B cell (primary cell): ENCODE measurements around the gene EVA1A. TPM values are rescaled to one million over a fixed set of nuclear protein-coding genes. Genes with fewer than 3 reads are reported as not detected.

Experiments used
- ATAC-seq: fragments of 200-7000 bp; cut with Tn5 transposase; one replicate; pipeline ENCODE4 v1.10.0; 2021; ENCODE audit warnings: low read depth, mild to moderate bottlenecking, moderate number of reproducible peaks, moderate library complexity
- CTCF ChIA-PET: fragments of 350-600 bp; sonication (Branson Sonifier 250); formaldehyde crosslinking; loops from one replicate; lab custom pipeline; 2021; ENCODE audit warnings: antibody characterized with exemption, inconsistent platforms; lab: Charles Lee
- POLR2A ChIA-PET: fragments of 350-600 bp; sonication (Branson Sonifier 250); formaldehyde crosslinking; loops from one replicate; lab custom pipeline; 2021; ENCODE audit warnings: antibody characterized with exemption; lab: Charles Lee
- DNase-seq: peaks from one replicate; pipeline ENCODE4 v3.0.0; 2013
- H2AFZ ChIP-seq: 2 replicates; pipeline ENCODE4 v1.6.1; 2012; ENCODE audit warnings: mild to moderate bottlenecking, low read depth, low read length; ENCODE audit not compliant: insufficient read depth, poor library complexity, severe bottlenecking
- H3K27ac ChIP-seq, 2 donors: 1 replicate in 1 of 2; 2 replicates in 1 of 2; pipeline ENCODE4 v1.5.1; 2012 to 2013; ENCODE audit warnings: low read length in 2 of 2, mild to moderate bottlenecking in 2 of 2, moderate library complexity in 1 of 2
- H3K27me3 ChIP-seq, 4 experiments: fragments of 200-600 bp in 1 of 4; sonication (generic) in 1 of 4; replicated peaks in 1 of 4; 1 replicate in 2 of 4; 2 replicates in 2 of 4; pipeline versions ENCODE4 v1.6.1 to v1.7.0; 2013 to 2016; ENCODE audit warnings: low read length in 3 of 4, mild to moderate bottlenecking in 2 of 4, mixed read lengths in 1 of 4, moderate library complexity in 1 of 4; ENCODE audit not compliant: insufficient read depth in 4 of 4, control insufficient read depth in 3 of 4; ENCODE audit errors: control extremely low read depth in 1 of 4
- H3K36me3 ChIP-seq, 2 experiments: replicated peaks in 1 of 2; 1 replicate in 1 of 2; 2 replicates in 1 of 2; pipeline versions ENCODE4 v1.6.1 to v1.7.1; 2013; ENCODE audit warnings: low read length in 1 of 2; ENCODE audit not compliant: insufficient read depth in 2 of 2, control insufficient read depth in 1 of 2; ENCODE audit errors: control extremely low read depth in 1 of 2, extremely low read depth in 1 of 2
- H3K4me1 ChIP-seq, 2 donors: fragments of 200-600 bp in 1 of 2; sonication (generic) in 1 of 2; 1 replicate in 1 of 2; 2 replicates in 1 of 2; pipeline versions ENCODE4 v1.5.1 to v1.6.1; 2013 to 2017; ENCODE audit warnings: low read length in 2 of 2; ENCODE audit not compliant: control insufficient read depth in 2 of 2, insufficient read depth in 2 of 2
- H3K4me2 ChIP-seq: replicated peaks from 2 replicates; pipeline ENCODE3; 2012; ENCODE audit warnings: mild to moderate bottlenecking, low read depth, low read length; ENCODE audit not compliant: poor library complexity, severe bottlenecking
- H3K4me3 ChIP-seq, 5 experiments: fragments of 200-600 bp in 1 of 5; sonication (generic) in 1 of 5; 1 replicate in 3 of 5; 2 replicates in 2 of 5; pipeline versions ENCODE4 v1.5.1 to v1.7.0; 2011 to 2016; ENCODE audit warnings: low read length in 4 of 5, mild to moderate bottlenecking in 4 of 5, low read depth in 2 of 5, control low read depth in 1 of 5, moderate library complexity in 1 of 5; ENCODE audit not compliant: insufficient read depth in 1 of 5; ENCODE audit errors: control extremely low read depth in 1 of 5, extremely low read depth in 1 of 5
- H3K79me2 ChIP-seq: fragments of 200-600 bp; sonication (generic); one replicate; pipeline ENCODE4 v1.6.0; 2016; ENCODE audit warnings: low read length; ENCODE audit not compliant: control insufficient read depth, insufficient read depth
- H3K9ac ChIP-seq: fragments of 200-600 bp; sonication (generic); 2 replicates; pipeline ENCODE4 v1.6.1; 2017; ENCODE audit warnings: mild to moderate bottlenecking, low read length, moderate library complexity
- H3K9me3 ChIP-seq, 3 donors: one replicate each; pipeline versions ENCODE4 v1.6.1 to v1.7.1; 2013; ENCODE audit warnings: low read length in 2 of 3; ENCODE audit not compliant: control insufficient read depth in 2 of 3, insufficient read depth in 1 of 3; ENCODE audit errors: control extremely low read depth in 1 of 3
- H4K20me1 ChIP-seq: 2 replicates; pipeline ENCODE4 v1.6.0; 2012; ENCODE audit warnings: mild to moderate bottlenecking, low read length; ENCODE audit not compliant: insufficient read depth, control insufficient read depth, poor library complexity, severe bottlenecking
- H3K27ac Mint-ChIP-seq: one replicate; pipeline ENCODE4 v1.8.0; 2021; ENCODE audit warnings: mixed read lengths
- H3K27me3 Mint-ChIP-seq: one replicate; pipeline ENCODE4 v1.8.0; 2021; ENCODE audit warnings: mixed read lengths
- H3K4me1 Mint-ChIP-seq: one replicate; pipeline ENCODE4 v1.8.0; 2021; ENCODE audit warnings: mixed read lengths
- H3K4me3 Mint-ChIP-seq: one replicate; pipeline ENCODE4 v1.8.0; 2021; ENCODE audit warnings: mixed read lengths
- H3K9me3 Mint-ChIP-seq: one replicate; pipeline ENCODE4 v1.8.0; 2022; ENCODE audit warnings: mixed read lengths; ENCODE audit not compliant: insufficient read depth
- EZH2 ChIP-seq: IDR thresholded peaks from 2 replicates; pipeline ENCODE4 v1.6.1; 2012; ENCODE audit warnings: borderline replicate concordance, low read depth, mild to moderate bottlenecking, moderate library complexity, low read length; ENCODE audit not compliant: insufficient read depth, poor library complexity, severe bottlenecking
- WGBS: methylation state at CpG from one replicate; pipeline ENCODE4 v1.1.5; 2013; ENCODE audit warnings: missing lambda C conversion rate; ENCODE audit not compliant: insufficient coverage; 5-methylcytosine and 5-hydroxymethylcytosine counted together
- intact Hi-C: fragments of 100-400 bp; cut with micrococcal nuclease; formaldehyde crosslinking; loops from one replicate; pipeline ENCODE4 v1.10.0; 2022
- polyA plus RNA-seq: library from polyadenylated mRNA; depleted of rRNA; stranded (reverse); fragments of >200 nt; gene quantifications from 2 replicates; pipeline ENCODE4 v1.2.3, GENCODE V29; 2012
- total RNA-seq, 2 donors: library from RNA; stranded (reverse); fragments of 120-200 nt in 1 of 2; gene quantifications; 1 replicate in 1 of 2; 2 replicates in 1 of 2; pipeline versions ENCODE4 v1.2.3 to v1.2.4, GENCODE V29; 2013 to 2022
- TF ChIP-seq, protein P1 (sequence below): fragments of 200-600 bp; IDR thresholded peaks from one replicate; pipeline ENCODE4 v1.8.0; 2022; ENCODE audit warnings: antibody characterized with exemption, mild to moderate bottlenecking

The EVA1A gene
- total and polyA plus RNA-seq, 2 donors (not counting 1 experiment from before 2014, with no cell fraction given) = not detected

DNA sequence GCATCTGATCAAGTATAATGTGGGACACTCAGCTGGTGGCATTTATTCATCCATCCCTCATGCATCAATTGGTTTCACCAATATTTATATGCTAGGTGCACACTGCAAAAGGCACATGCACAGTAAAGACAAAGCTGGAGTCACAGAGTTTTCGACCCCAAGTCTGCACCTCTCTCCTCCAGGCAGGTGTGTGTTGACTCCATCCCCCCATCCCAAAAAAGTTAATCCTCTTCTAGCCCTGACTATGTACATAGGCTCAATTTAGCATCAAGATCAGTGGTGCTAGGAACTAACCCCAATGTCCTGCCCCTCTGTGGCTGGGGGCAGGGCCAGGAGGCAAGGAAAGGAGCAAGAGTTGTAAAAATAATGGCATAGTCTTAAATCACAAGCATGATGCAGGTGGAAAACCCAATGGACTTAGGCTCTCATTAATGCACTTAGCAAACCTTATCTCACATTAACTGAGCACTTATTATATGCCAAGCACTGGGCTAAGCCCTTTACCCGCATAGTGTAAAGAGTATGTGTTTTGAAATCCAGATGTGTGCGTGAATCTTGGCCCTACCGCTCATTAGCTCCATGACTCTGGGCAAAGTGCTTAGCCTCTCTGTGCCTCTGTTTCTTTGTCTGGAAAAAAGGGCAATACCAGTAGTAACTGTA is 3.1 kb downstream of the EVA1A start:
- TF ChIP-seq EZH2 = no peak
- TF ChIP-seq, protein P1, sequence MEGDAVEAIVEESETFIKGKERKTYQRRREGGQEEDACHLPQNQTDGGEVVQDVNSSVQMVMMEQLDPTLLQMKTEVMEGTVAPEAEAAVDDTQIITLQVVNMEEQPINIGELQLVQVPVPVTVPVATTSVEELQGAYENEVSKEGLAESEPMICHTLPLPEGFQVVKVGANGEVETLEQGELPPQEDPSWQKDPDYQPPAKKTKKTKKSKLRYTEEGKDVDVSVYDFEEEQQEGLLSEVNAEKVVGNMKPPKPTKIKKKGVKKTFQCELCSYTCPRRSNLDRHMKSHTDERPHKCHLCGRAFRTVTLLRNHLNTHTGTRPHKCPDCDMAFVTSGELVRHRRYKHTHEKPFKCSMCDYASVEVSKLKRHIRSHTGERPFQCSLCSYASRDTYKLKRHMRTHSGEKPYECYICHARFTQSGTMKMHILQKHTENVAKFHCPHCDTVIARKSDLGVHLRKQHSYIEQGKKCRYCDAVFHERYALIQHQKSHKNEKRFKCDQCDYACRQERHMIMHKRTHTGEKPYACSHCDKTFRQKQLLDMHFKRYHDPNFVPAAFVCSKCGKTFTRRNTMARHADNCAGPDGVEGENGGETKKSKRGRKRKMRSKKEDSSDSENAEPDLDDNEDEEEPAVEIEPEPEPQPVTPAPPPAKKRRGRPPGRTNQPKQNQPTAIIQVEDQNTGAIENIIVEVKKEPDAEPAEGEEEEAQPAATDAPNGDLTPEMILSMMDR = no peak
- no peak for DNase-seq
- no peak for ATAC-seq
- Histone ChIP-seq H3K79me2 (no peaks in the 10 kb centered on the region), H3K4me3 (no peak overlapping the region), H3K27ac (no peak overlapping the region), H3K9ac (no peak overlapping the region), H3K9me3 (no peaks in the 10 kb centered on the region), H3K4me2 (no peak overlapping the region), H4K20me1 (no peaks in the 10 kb centered on the region), H3K4me1 (peaks cover 5 to 14% of the 10 kb centered on the region in 2 donors), H3K36me3 (no peaks in the 10 kb centered on the region), H2AFZ (no peak overlapping the region), H3K27me3 (peaks cover 0 to 42% (median 15%) of the 10 kb centered on the region in 4 experiments)
- H3K4me3 Mint-ChIP-seq = no peak overlapping the region
- ChIA-PET CTCF (no interaction called here), POLR2A (no interaction called here)
- no peak overlapping the region for H3K27ac Mint-ChIP-seq
- intact Hi-C loops = no loop called here
- no peaks in the 10 kb centered on the region for H3K9me3 Mint-ChIP-seq
- WGBS = 92% methylated on average over 4 of the region's 4 CpGs
- H3K27me3 Mint-ChIP-seq = peaks cover 65% of the 10 kb centered on the region
- peaks cover 15% of the 10 kb centered on the region for H3K4me1 Mint-ChIP-seq

GRCh38 chr2:75556679-75557366 is 3.9 kb downstream of the EVA1A start:
- H3K79me2 ChIP-seq = no peaks in the 10 kb centered on the region
- no peak overlapping the region for H3K9ac ChIP-seq
- TF ChIP-seq EZH2 = no peak
- TF ChIP-seq, protein P1 = no peak
- Mint-ChIP-seq H3K4me3 (no peak overlapping the region), H3K4me1 (peaks cover 15% of the 10 kb centered on the region), H3K9me3 (no peaks in the 10 kb centered on the region), H3K27ac (no peak overlapping the region), H3K27me3 (peaks cover 66% of the 10 kb centered on the region)
- DNase-seq (no peak), ATAC-seq (no peak)
- peaks cover 0 to 36% (median 14%) of the 10 kb centered on the region in 4 experiments for H3K27me3 ChIP-seq
- H3K36me3 ChIP-seq = no peaks in the 10 kb centered on the region
- ChIA-PET CTCF (no interaction called here), POLR2A (no interaction called here)
- intact Hi-C loops = no loop called here
- H3K9me3 ChIP-seq = no peaks in the 10 kb centered on the region
- H3K27ac ChIP-seq = no peak overlapping the region
- 90% methylated on average over 2 of the region's 7 CpGs for WGBS
- H2AFZ ChIP-seq = no peak overlapping the region
- no peak overlapping the region for H3K4me3 ChIP-seq
- H4K20me1 ChIP-seq = no peaks in the 10 kb centered on the region
- no peak overlapping the region for H3K4me2 ChIP-seq
- peaks cover 5 to 14% of the 10 kb centered on the region in 2 donors for H3K4me1 ChIP-seq
